Measurements from ENCODE around the gene DCAF5.

Gene DCAF5

GRCh38 chr14:69004731-69005431, 148.0 kb downstream of the DCAF5 start:
- DNase-seq, result no peak

- DNase-seq, result no peak
Measured at GRCh38 chr14:69003626-69004025, 149.3 kb downstream of the DCAF5 start.

GRCh38 chr14:69002069-69002468, 150.8 kb downstream of the DCAF5 start:
- DNase-seq, result no peak

- no peak for DNase-seq
Measured at GRCh38 chr14:69001375-69001774, 151.5 kb downstream of the DCAF5 start.

All from right hindlimb (tissue), 1 donor.